GM18951 (cell line): ENCODE data around the gene PIRT.
"Not testable (repeated sequence)": the region's sequence is repeated elsewhere in the genome, so short reads cannot be mapped to it uniquely, and the experiment has no call there.

Source experiments
- POLR2A ChIP-seq: IDR thresholded peaks from 4 replicates; pipeline ENCODE4 v1.6.1; 2011; ENCODE audit warnings: mild to moderate bottlenecking; ENCODE audit not compliant: insufficient read length, insufficient read depth; ENCODE audit errors: extremely low read depth
- in situ Hi-C: fragments of 300-500 bp; cut with MboI; formaldehyde crosslinking; loops from one replicate; pipeline ENCODE4 v1.12.0; 2022; ENCODE audit warnings: low sequenced_read_pairs, mixed read lengths, inconsistent platforms; ENCODE audit not compliant: unreplicated experiment

Gene PIRT

DNA sequence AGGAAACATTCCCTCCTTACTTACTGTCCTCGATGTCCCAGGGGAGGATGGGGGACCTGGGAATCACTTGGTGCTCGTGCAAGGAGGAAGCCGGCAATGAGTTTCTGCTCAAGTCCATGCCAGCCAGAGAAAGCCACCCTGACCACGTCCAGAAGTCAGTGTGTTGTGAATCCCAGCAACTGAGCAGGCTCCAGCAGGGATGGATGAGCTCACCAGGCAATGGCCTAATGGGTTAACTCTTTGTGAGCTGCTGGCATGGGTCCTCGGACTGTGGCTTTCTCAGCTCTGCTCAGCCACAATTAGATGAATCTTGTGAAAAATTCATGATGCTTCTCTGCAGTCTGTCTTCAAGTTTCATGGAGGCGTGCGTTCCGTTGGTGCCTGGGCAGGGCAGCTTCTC is at the start of gene PIRT:
Gene PIRT (minus strand): TSS at position 167 of the 400 bp plus-strand sequence. CDS start 12,442 bp downstream, outside the sequence.
- in situ Hi-C loops: no loop called here
- TF ChIP-seq POLR2A: no peak

DNA sequence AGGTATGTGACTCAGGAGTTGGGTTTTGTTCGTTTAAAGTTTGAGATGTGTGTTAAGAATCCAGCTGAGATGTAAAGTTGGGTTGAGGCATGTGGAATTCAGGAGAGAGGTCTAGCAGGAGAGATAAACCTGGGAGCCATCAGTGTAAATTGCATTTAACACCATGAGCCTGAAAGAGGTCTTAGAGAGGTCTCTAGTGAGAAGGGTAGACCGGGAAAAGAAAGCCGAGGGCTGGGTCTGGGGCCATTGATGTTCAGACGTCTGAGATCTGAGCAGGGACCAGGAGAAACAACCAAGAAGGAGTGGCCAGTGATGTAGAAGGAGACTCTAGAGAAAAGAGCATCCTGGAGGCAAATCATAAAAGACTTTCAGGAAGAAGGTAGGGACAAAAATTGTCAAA is 44.1 kb upstream of the PIRT start:
- in situ Hi-C loops: loop anchor here (25.0 kb wide), 1 partner anchor 1030 kb away; no protein-coding TSS in a partner anchor
- no peak for TF ChIP-seq POLR2A

DNA sequence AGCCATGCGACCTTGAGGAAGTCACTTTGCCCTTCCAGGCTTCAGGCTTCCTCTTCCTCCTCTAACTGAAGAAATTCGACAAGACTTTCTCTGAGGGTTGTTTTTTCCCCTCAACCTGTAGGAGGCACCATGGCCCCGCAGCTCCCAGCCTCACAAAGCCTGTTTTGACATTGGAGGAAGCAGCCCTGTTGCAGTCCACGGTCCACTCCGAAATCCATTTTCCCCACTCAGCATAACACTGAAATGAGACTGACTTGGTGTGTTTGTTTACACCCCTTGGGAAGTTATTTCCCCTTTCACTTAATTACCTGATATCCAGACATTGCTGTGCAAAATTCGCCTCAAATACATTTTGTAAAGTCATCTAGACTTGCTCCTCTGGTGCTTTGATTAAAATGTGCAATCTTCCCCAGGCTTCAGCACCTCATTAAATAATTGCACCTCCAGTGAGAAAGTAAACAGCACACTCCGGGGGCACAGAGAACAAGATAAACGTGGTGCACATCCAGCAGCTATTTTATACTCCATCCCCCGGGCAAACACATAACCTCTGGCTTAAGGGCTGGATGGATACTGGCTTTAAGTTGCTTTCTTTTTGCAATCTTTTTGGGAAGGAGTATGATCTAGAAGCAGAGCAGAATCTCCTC is 41.4 kb upstream of the PIRT start:
- in situ Hi-C loops: loop anchor here (25.0 kb wide), 1 partner anchor 1033 kb away; no protein-coding TSS in a partner anchor
- TF ChIP-seq POLR2A: no peak

DNA sequence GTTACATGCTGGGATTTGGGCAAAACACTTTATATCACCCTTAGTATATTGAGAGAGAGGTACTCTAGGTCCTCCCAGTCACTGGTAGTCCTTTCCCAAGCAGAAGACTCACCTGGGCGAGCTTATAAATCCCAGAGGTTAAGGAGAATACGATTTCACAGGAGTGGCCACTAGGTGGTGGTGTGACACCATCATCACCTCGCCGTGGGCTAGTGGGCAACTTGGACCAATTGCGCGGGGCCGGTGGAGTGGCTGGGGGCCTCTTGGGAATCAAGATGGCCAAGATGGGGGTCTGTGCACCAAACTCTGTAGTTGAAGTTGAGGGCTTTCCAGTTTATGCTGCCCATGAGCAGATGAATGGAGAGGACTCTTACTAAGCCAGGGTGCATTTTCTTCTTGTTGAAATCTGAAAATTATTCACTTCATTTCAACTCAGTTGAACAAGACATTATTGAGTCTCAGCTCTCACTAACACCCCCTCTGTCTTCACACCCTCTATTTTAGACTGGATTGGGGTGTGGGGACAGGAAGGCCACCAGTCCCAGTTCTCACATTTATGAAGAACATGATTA is 38.2 kb upstream of the PIRT start:
- TF ChIP-seq POLR2A: no peak
- in situ Hi-C loops: loop anchor here (25.0 kb wide), 1 partner anchor 1036 kb away; no protein-coding TSS in a partner anchor

DNA sequence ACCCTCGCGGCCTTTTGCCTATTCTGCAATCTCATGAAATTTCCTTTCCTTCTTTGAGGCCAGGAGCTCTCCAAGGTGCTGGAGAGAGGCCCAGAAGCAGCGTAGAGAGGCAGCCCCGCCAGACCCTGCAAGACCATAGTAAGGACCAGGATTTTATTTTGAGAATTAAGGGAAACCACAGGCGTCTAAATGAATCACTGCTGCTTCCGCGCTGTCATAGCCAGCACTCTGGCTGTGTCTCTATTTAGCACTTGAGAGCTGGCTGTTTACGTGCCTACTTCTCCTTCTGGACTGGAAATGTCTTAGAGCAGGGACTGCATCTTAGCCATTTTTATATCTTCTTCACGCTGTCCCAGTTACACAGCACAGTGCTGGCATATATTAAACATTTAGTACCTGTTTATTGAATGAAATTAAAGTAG is 37.6 kb upstream of the PIRT start:
- in situ Hi-C loops: loop anchor here (25.0 kb wide), 1 partner anchor 1037 kb away; no protein-coding TSS in a partner anchor

DNA sequence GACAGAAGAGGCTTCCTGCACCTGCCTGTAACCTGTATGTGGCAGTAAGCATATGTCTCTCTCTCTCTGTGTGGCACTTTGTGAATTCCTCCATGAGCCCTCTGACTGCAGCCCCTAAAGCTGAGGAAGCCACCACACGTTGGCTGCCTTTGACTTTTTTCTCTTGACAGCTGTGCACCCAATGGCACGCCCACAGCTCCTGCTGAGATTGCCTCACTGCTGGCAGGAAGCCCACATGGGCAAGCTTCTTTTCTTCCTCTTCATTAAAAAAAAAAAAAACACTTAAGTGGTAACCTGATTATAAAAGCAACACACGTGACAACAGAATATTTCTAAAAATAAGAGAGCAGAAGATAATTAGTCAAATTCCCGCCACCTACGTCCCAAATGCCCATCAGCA is 34.0 kb upstream of the PIRT start:
- no peak for TF ChIP-seq POLR2A
- in situ Hi-C loops: no loop called here

More for the DNA sequence above, 37.6 kb upstream of the PIRT start:
- no peak for TF ChIP-seq POLR2A

DNA sequence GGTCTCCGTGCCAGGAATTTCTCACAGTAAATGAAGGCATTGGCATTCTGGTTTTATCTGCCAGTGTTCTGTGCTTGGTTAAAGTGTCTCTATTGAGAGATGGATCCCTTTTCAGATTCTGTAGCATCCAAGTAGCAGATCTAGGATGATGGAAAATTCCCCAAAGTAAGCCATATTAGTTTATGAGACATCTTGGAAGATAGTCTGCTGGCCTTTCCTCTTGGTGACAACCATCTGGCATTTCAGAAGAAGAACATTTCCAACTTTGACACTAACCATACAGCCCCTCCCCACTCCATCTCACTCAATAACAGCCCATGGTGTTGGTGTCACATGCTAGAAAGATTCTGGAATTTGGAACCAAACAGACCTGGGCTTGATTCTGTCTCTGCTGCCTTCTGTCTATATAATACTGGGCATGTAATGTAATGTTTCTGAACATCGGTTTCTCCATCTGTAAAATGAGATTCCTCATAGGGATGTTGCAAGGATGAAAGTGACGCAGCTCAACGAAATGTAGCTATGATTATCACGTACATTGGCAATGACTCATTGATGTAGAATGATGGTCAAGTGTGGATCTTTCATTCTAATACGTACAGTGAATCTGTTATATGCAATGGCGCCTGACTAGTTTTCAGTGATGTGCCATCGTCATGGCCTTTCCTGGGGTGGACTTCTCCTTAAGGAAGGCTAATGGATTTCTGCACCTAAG is 32.6 kb upstream of the PIRT start:
- TF ChIP-seq POLR2A: no peak
- in situ Hi-C loops: no loop called here

DNA sequence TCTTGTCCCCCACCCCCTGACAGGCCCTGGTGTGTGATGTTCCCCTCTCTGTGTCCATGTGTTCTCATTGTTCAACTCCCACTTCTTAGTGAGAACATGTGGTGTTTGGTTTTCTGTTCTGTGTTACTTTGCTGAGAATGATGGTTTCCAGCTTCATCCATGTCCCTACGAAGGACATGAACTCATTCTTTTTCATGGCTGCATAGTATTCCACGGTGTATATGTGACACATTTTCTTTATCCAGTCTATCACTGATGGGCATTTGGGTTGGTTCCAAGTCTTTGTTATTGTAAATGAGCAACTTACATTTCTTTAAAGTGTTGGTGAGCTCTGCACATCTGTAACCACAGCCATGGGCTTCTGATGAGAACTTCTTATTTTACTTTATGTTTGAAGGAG is 30.9 kb upstream of the PIRT start:
- in situ Hi-C loops: not testable (repeated sequence)

DNA sequence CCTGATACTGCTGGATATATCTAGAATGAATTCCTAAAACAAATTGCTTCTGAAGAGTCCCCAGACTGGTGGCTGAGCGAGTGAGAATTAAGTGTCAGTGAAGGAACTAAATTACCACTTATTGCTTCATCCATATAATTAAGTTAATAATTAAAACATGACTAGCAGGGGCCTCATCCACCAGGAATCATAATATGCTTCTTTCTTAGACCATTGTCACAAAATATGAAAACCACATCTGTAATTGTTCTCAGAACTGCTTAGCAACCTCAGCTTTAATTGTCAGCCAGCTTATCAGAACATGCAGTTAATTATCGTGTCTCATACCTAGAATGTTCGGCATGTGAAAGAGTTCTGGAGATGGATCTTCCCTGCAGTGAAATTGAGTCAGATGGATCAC is 21.2 kb upstream of the PIRT start:
- no peak for TF ChIP-seq POLR2A
- in situ Hi-C loops: no loop called here

DNA sequence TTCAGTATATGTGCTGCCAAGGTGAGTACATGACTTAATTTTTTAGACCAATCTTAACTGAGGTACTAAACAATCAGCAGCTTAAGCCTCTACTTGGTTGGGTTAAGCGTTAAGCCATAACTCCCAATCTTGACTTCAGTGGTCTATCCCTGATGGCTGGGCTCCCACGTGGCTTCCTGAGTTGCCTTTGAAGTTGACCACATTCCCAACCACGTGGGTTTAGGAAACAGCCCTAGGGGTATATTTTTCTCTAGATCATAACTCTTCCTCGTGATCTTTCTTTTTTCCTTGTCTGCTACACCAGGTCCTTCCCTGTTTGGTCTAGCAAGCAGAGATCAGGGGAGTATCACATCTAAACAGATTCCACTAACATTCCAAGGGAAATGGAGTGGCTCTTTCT is 20.1 kb upstream of the PIRT start:
- in situ Hi-C loops: no loop called here
- TF ChIP-seq POLR2A: no peak

DNA sequence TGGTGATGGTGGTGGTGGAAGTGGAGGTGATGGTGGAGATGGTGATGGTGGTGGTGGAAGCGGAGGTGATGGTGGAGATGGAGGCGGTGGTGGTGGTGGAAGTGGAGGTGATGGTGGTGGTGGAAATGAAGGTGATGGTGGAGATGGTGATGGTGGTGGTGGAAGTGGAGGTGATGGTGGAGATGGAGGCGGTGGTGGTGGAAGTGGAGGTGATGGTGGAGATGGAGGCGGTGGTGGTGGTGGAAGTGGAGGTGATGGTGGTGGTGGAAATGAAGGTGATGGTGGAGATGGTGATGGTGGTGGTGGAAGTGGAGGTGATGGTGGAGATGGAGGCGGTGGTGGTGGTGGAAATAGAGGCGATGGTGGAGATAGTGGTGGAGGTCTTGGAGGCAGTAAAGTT is 8.7 kb upstream of the PIRT start:
- in situ Hi-C loops: loop anchor here (10.0 kb wide), 1 partner anchor 202 kb away; no protein-coding TSS in a partner anchor

DNA sequence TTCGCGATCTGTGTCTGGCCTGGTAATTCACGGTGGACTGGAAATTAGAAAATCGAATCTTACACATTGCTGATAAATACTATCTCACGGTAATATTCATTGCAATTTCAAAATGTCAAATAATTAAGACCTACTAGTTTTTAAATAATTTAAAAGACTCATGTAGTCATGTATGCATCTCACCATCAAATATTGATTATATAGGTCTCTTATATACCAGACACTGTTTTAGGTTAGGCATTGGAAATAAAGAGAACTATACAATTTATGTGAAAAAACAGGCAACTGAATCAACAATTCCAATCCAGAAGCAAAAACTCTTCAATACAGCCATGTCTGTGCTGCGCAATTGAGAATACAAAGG is 7.5 kb upstream of the PIRT start:
- no peak for TF ChIP-seq POLR2A
- in situ Hi-C loops: loop anchor here (10.0 kb wide), 1 partner anchor 201 kb away; no protein-coding TSS in a partner anchor

DNA sequence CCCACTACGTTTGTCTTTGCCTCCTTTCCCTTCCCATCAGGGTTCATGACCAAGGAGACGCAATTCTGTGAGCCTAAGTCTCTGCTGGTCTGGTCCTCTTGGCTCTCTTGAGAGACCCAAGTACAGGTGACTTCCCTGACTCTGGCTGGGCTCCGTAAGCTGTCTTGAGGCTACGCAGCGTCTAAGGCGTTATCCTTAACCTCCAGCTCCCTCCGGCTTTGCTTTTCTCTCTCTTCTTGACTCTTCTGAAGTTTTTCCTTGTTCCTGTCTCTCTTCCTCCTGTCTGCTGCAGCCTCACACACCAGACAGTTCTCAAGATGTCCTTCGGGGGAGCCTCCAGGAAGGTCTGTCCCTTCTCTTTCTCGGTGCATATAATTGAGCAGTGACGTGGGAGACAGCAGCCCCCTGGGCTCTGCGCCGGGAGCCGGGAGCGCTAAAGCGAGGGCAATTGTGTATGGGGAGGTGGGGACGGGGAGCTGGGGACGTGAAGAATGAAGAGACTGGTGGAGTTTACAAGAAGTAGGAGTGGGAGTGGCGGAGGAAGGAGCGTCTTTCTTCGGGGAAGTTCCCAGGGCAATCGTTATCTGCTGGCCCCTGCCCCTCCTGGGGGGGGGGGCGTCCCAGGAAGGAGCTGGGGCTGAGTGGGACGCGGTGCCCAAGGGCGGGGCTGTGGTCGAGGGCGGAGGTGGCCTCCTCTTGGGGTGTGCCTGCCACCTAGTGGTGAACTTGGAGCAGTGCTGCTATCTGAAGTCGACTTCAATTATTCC is 6.9 kb upstream of the PIRT start:
- TF ChIP-seq POLR2A: no peak
- in situ Hi-C loops: loop anchor here (10.0 kb wide), 1 partner anchor 200 kb away; no protein-coding TSS in a partner anchor
